GM21381 (cell line): ENCODE results near the gene KCTD10.

Experiments
- ATAC-seq: cut with Tn5 transposase; IDR thresholded peaks from one replicate; pipeline ENCODE4 v1.9.1; 2021; ENCODE audit warnings: mild to moderate bottlenecking, moderate library complexity; ENCODE audit not compliant: unreplicated experiment

The KCTD10 gene

GRCh38 chr12:109477185-109477962 is at the start of gene KCTD10, which contains the start of gene UBE3B:
KCTD10 (minus strand) TSS chr12:109477300; CDS start chr12:109477262, 38 bp downstream.
UBE3B (plus strand) TSS chr12:109477634; CDS start chr12:109483552, 5,918 bp downstream.
- ATAC-seq: peak; percentile 92

- no peak for ATAC-seq
Observed at GRCh38 chr12:109525279-109525585, 48.1 kb upstream of the KCTD10 start.

GRCh38 chr12:109524466-109525278 is 47.6 kb upstream of the KCTD10 start:
- no peak for ATAC-seq

GRCh38 chr12:109523504-109523903 is 46.4 kb upstream of the KCTD10 start:
- ATAC-seq: no peak

GRCh38 chr12:109523071-109523470 is 46.0 kb upstream of the KCTD10 start:
- ATAC-seq: no peak

GRCh38 chr12:109521831-109522230 is 44.7 kb upstream of the KCTD10 start:
- ATAC-seq: no peak

GRCh38 chr12:109519787-109520186 is 42.7 kb upstream of the KCTD10 start:
- ATAC-seq: no peak

GRCh38 chr12:109518820-109519665 is 41.9 kb upstream of the KCTD10 start:
- no peak for ATAC-seq

- ATAC-seq: no peak
Observed at GRCh38 chr12:109517619-109518018, 40.5 kb upstream of the KCTD10 start.

- no peak for ATAC-seq
Observed at GRCh38 chr12:109513977-109514376, 36.9 kb upstream of the KCTD10 start.

- no peak for ATAC-seq
Observed at GRCh38 chr12:109513051-109513450, 36.0 kb upstream of the KCTD10 start.

- ATAC-seq: no peak
Observed at GRCh38 chr12:109512608-109513007, 35.5 kb upstream of the KCTD10 start.

GRCh38 chr12:109510196-109510595 is 33.1 kb upstream of the KCTD10 start:
- ATAC-seq: no peak

GRCh38 chr12:109504068-109504467 is 27.0 kb upstream of the KCTD10 start:
- ATAC-seq: no peak

- no peak for ATAC-seq
Observed at GRCh38 chr12:109503611-109504010, 26.5 kb upstream of the KCTD10 start.

GRCh38 chr12:109502332-109502731 is 25.2 kb upstream of the KCTD10 start:
- ATAC-seq: no peak

- no peak for ATAC-seq
Observed at GRCh38 chr12:109501299-109501698, 24.2 kb upstream of the KCTD10 start.

- no peak for ATAC-seq
Observed at GRCh38 chr12:109500406-109501185, 23.5 kb upstream of the KCTD10 start.

GRCh38 chr12:109497675-109498074 is 20.6 kb upstream of the KCTD10 start:
- no peak for ATAC-seq

- ATAC-seq: no peak
Observed at GRCh38 chr12:109496306-109496705, 19.2 kb upstream of the KCTD10 start.
